ENCODE data around the gene MRPS10.

GRCh38 chr6:42232035-42232434 lies 14.4 kb upstream of the MRPS10 start:
- TF ChIP-seq EZH2 (IDR thresholded peaks at IDR 0.05; ENCODE audit: insufficient read depth, poor library complexity, severe bottlenecking), result no peak
- no peak for TF ChIP-seq EZH2phosphoT487 (IDR thresholded peaks at IDR 0.05; ENCODE audit: insufficient read depth, low read depth)
